ENCODE measurements around the gene DNAJB9. TPM values are rescaled to one million over a fixed set of nuclear protein-coding genes. Genes with fewer than 3 reads are reported as not detected.

The DNAJB9 gene
- total RNA-seq, 1 experiment from 2014 or later, result 12.9 TPM

- Histone ChIP-seq H3K27ac (ENCODE audit: low read depth, low read length, poor library complexity, severe bottlenecking) (no peak overlapping the region), H3K4me1 (ENCODE audit: insufficient read depth, low read length, poor library complexity, severe bottlenecking) (no peaks in the 10 kb centered on the region), H3K9me3 (ENCODE audit: low read depth, low read length, poor library complexity, severe bottlenecking) (peaks cover 5% of the 10 kb centered on the region), H3K36me3 (ENCODE audit: insufficient read depth, low read length, poor library complexity, severe bottlenecking) (peaks cover 10% of the 10 kb centered on the region), H3K4me3 (ENCODE audit: low read depth, low read length, poor library complexity, severe bottlenecking) (no peak overlapping the region), H3K27me3 (replicated peaks; ENCODE audit: insufficient read depth, low read depth, low read length, poor library complexity) (no peaks in the 10 kb centered on the region)
- ChIA-PET POLR2A (ENCODE audit: low non-redundant PET) (no interaction called here), CTCF (no interaction called here)
- TF ChIP-seq CTCF (conservative IDR thresholded peaks at IDR 0.05; ENCODE audit: low read depth, low read length) (no peak), EZH2 (IDR thresholded peaks at IDR 0.05; ENCODE audit: borderline replicate concordance, low read depth, low read length, poor library complexity, severe bottlenecking) (no peak)
- DNase-seq (ENCODE audit: low spot score), result no peak
- no TSS peak for BruUV-seq (replicated peaks)
- intact Hi-C loops (cut with micrococcal nuclease; ENCODE audit: unreplicated experiment), result no loop called here
These were observed 9.3 kb downstream of the DNAJB9 start for GRCh38 chr7:108578937-108579336.

GRCh38 chr7:108580298-108580697, 10.6 kb downstream of the DNAJB9 start:
- POLR2A ChIA-PET (ENCODE audit: low non-redundant PET), result no interaction called here
- H3K27me3 ChIP-seq (replicated peaks; ENCODE audit: insufficient read depth, low read depth, low read length, poor library complexity), result no peaks in the 10 kb centered on the region
- H3K4me1 ChIP-seq (ENCODE audit: insufficient read depth, low read length, poor library complexity, severe bottlenecking), result no peaks in the 10 kb centered on the region
- TF ChIP-seq CTCF (conservative IDR thresholded peaks at IDR 0.05; ENCODE audit: low read depth, low read length), result no peak
- TF ChIP-seq EZH2 (IDR thresholded peaks at IDR 0.05; ENCODE audit: borderline replicate concordance, low read depth, low read length, poor library complexity, severe bottlenecking), result no peak
- H3K27ac ChIP-seq (ENCODE audit: low read depth, low read length, poor library complexity, severe bottlenecking), result no peak overlapping the region
- CTCF ChIA-PET, result no interaction called here
- peaks cover 5% of the 10 kb centered on the region for H3K9me3 ChIP-seq (ENCODE audit: low read depth, low read length, poor library complexity, severe bottlenecking)
- no peak overlapping the region for H3K4me3 ChIP-seq (ENCODE audit: low read depth, low read length, poor library complexity, severe bottlenecking)
- H3K36me3 ChIP-seq (ENCODE audit: insufficient read depth, low read length, poor library complexity, severe bottlenecking), result no peaks in the 10 kb centered on the region
- BruUV-seq (replicated peaks), result no TSS peak
- intact Hi-C loops (cut with micrococcal nuclease; ENCODE audit: unreplicated experiment), result no loop called here
- DNase-seq (ENCODE audit: low spot score), result no peak

DNA sequence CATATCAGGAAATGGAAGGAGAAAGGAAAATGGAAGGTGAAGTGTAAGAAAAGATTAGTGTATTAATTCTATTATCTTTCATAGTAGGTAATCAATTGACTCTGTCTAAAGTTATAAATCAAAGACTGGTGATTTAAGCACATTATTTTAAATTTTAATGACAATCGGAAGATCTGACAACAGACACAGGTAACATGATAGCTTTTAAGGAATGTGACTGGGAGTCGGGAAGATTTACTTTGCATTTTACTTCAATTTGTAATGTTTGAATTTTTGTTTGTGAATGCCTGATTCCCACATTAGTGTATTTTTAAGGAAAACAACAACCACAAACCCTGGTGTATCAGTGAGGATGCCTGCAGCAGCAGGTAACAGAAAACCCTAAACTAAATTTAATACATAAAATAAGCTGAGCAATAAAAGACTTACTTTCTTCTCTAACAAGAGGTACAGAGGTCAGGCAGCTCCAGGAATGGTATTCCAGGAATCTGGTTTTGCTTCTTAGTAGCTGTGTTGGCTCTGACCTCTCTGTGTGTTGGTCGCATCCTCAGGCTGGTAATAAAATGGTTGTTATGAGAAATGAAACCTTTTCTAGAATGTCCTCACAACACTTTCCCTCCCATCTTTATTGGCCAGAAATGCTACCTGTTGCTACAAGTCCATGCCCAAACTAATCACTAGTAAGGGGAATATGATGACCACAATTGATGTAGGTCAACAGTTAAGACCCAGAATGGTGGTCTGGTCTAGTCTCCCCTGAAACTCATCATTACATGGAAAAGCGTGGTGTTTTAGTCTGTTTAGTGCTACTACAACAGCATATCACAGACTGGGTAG, 12.2 kb downstream of the DNAJB9 start:
- no TSS peak for BruUV-seq (replicated peaks)
- DNase-seq (ENCODE audit: low spot score), result no peak

More for the DNA sequence above, 12.2 kb downstream of the DNAJB9 start:
- intact Hi-C loops (cut with micrococcal nuclease; ENCODE audit: unreplicated experiment), result no loop called here
- peaks cover 5% of the 10 kb centered on the region for H3K9me3 ChIP-seq (ENCODE audit: low read depth, low read length, poor library complexity, severe bottlenecking)
- no peak overlapping the region for H3K27ac ChIP-seq (ENCODE audit: low read depth, low read length, poor library complexity, severe bottlenecking)
- TF ChIP-seq CTCF (conservative IDR thresholded peaks at IDR 0.05; ENCODE audit: low read depth, low read length) (no peak), EZH2 (IDR thresholded peaks at IDR 0.05; ENCODE audit: borderline replicate concordance, low read depth, low read length, poor library complexity, severe bottlenecking) (no peak)
- ChIA-PET CTCF (no interaction called here), POLR2A (ENCODE audit: low non-redundant PET) (no interaction called here)
- no peaks in the 10 kb centered on the region for H3K27me3 ChIP-seq (replicated peaks; ENCODE audit: insufficient read depth, low read depth, low read length, poor library complexity)
- no peak overlapping the region for H3K4me3 ChIP-seq (ENCODE audit: low read depth, low read length, poor library complexity, severe bottlenecking)
- H3K4me1 ChIP-seq (ENCODE audit: insufficient read depth, low read length, poor library complexity, severe bottlenecking), result no peaks in the 10 kb centered on the region
- H3K36me3 ChIP-seq (ENCODE audit: insufficient read depth, low read length, poor library complexity, severe bottlenecking), result no peaks in the 10 kb centered on the region

Measured in A673 (cell line).